Raji (cell line): ENCODE results near the gene SLC22A23.

Experiments used
- POLR2A ChIP-seq: IDR thresholded peaks from 2 replicates; pipeline ENCODE4 v1.6.1; 2011; ENCODE audit warnings: low read depth, low read length, control low read depth; ENCODE audit not compliant: insufficient read depth

Gene SLC22A23

DNA sequence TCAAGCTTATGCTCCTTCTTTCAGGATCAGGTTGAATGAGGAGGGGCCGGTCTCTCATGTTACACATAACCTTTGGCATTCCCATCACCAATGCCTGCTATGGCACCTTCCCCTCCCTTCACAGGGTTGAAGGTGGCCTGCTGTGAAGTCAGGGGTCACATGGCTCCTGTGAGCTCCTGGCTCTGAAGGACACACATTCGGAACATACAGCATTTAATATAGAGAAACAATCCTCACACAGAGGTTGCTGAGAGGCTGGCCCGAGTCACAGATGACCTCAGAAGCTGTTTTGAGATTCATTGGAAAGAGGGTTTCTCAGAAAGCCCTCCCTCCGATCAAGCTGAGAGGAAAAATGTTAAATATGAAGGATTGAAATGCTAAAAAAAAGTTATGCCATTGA is 116.0 kb downstream of the SLC22A23 start:
- TF ChIP-seq POLR2A, result no peak

- TF ChIP-seq POLR2A, result no peak
Observed at GRCh38 chr6:3340358-3340802, 116.5 kb downstream of the SLC22A23 start.

GRCh38 chr6:3339811-3340210 is 117.0 kb downstream of the SLC22A23 start:
- no peak for TF ChIP-seq POLR2A

DNA sequence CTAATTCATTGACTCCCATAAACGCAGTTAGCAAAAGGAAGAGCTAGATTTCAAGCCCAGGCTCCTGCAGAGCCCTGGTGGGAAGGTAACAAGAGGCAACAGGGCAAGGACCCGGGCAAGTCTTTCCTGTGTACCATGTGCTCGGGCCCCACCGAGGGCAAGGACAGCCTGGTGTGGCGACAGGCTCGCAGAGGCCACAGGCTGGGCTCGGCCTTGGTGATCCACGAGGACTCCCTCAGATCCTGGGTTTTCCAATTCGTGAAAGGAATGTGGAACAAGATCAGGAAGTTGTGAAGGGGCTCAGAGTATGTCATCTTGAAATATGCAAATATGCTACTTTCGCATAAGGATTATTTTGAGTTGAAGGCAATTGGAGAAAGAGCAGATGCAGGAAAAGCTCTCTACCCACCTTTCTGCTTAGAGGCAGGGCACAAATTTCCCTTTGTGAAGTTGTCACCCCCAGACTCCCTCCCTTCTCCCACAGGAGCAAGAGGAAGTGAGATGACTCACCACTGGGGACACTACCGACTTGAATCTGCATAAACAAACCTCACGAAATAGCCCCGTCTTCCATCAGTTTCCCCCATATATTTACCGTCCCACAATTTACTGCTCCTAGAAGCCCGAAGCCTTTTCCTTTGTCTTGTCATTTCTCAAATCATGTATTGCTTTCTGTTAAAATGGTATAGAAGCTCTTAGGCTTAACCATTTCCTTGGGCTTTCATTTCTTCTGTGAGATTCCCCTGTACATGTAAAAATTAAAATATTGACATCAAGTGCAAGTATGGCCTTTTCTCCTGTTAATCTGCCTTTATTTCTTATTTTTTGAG is 119.1 kb downstream of the SLC22A23 start:
- TF ChIP-seq POLR2A, result no peak

DNA sequence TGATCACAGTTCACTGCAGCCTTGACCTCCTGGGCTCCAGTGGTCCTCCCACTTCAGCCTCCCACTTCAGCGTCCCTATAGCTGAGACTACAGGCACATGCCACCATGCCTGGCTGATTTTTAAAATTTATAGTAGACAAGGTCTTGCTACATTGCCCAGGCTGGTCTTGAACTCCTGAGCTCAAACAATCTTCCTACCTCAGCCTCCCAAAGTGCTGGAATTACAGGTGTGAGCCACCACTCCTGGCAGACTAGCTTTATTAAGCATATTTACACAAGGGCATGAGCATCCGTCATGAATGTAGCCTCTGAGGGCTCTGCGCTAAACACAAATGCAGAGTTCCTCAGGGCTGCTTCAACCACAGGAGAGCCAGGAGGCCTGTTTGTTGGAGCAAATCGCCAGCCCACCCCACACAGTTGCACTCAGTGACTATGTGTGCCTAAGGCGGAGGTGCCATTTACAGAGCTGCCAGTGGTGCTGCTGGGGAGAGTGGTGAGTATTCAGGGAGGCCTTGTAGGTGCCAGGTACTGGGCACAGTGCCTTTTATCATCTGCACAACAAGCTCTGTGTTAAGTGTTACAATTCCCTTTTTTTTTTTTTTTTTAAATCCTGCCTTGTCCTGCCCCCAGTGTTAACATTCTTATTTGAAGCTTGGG is 119.9 kb downstream of the SLC22A23 start:
- no peak for TF ChIP-seq POLR2A

- TF ChIP-seq POLR2A, result no peak
Observed at GRCh38 chr6:3336066-3336786, 120.6 kb downstream of the SLC22A23 start.

DNA sequence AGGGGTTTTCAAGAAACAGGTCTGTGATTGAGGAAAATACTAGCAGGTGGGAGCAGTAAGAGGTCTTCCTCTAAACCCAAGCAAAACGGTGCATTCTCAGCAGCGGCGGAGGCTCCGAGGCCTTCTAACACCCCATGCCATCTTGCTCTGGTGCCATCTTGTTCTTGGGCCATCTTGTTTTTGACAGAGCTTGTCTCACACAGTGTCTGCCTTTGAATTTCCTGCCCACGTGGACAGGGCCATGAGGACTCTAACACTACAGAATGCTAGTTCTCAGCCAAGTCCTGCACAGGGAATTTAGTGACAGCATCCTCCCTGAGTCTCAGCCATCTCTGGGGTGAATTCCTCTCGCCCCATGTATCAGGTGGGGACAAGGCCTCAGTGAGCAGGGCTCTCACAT is 121.7 kb downstream of the SLC22A23 start:
- no peak for TF ChIP-seq POLR2A

DNA sequence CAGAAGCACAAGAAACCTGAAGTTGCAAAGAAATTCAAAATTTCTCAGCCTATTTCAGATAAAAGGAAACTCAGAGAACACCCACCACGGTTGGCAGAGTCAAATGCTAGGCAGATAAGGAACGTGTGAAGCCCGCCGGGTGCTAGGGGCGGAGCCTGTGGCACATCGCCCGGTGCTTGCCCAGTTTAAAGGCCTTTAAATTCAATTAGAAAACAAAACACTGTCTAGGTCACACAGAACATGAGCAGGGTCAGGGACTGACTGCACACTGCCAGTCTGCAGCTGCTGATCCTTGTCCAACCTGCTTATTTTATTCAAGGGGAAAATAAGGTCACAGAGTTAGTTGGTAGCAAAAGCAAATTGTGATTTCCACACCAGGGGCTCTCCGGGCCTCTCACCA is 122.3 kb downstream of the SLC22A23 start:
- TF ChIP-seq POLR2A, result no peak

- TF ChIP-seq POLR2A, result no peak
Observed at GRCh38 chr6:3333263-3333662, 123.6 kb downstream of the SLC22A23 start.

DNA sequence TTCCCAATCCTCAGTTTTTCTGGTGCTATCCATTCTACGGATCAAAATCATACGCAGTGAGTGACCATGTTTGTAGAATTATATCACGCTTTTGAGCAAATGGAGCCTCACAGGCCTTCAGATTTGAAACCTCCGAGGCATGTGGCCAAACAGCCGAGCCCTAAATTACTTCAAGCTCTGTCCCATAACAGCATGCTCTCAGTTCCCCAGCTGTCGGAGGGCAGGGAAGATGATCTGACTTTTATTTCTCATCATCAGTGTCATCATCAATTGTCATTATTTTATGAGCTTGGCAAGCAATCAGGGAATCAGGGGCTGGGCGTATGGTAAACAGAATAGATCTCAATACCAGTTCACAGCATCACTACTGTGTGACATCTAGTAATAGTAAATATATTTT is 124.9 kb downstream of the SLC22A23 start:
- no peak for TF ChIP-seq POLR2A

GRCh38 chr6:3331494-3331893 is 125.4 kb downstream of the SLC22A23 start:
- TF ChIP-seq POLR2A, result no peak

DNA sequence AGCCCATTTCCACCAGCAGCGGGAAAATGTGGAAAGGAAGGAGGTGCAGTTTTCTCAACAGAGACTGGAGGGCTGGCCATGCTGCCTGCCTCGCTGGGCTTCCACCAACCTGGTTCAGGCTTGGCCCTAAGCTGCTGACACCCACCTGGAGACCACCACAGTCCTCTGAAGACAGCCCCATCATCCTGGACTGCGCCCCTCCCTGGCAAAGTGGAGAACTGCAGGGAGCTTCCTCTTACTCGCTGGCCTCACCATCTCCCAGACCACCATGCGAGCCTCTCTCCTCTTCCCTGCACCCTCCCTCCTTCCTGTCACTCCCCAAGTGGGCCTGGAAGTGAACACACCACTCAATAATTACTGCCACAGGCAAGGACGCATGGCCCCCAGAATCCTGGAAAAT is 126.7 kb downstream of the SLC22A23 start:
- no peak for TF ChIP-seq POLR2A

GRCh38 chr6:3329393-3330051 is 127.3 kb downstream of the SLC22A23 start:
- TF ChIP-seq POLR2A, result no peak

- no peak for TF ChIP-seq POLR2A
Observed at GRCh38 chr6:3328796-3329195, 128.1 kb downstream of the SLC22A23 start.

- TF ChIP-seq POLR2A, result no peak
Observed at GRCh38 chr6:3328145-3328544, 128.7 kb downstream of the SLC22A23 start.
